GM12891 (cell line): ENCODE results near the gene ALPK3.

Experiments used
- PAX5 ChIP-seq: IDR thresholded peaks from 2 replicates; pipeline ENCODE4 v1.6.1; 2011; ENCODE audit warnings: low read length, moderate library complexity, mild to moderate bottlenecking; ENCODE audit not compliant: insufficient read depth, severe bottlenecking
- POLR2A ChIP-seq: IDR thresholded peaks from 2 replicates; pipeline ENCODE4 v1.6.1; 2011; ENCODE audit warnings: low read depth, low read length, control low read depth
- POLR2AphosphoS5 ChIP-seq: IDR thresholded peaks from 2 replicates; pipeline ENCODE4 v1.6.1; 2011; ENCODE audit warnings: low read depth, low read length, control low read depth
- TAF1 ChIP-seq: IDR thresholded peaks from 2 replicates; pipeline ENCODE4 v1.6.1; 2011; ENCODE audit warnings: low read depth, low read length, control low read depth

GRCh38 chr15:84822653-84823281, 5.6 kb downstream of the ALPK3 start:
- TF ChIP-seq POLR2A, result no peak
- no peak for TF ChIP-seq POLR2AphosphoS5
- TF ChIP-seq TAF1, result no peak
- TF ChIP-seq PAX5, result no peak
